Measurements from ENCODE around the gene TMEM233. TPM values are rescaled to one million over a fixed set of nuclear protein-coding genes. Genes with fewer than 3 reads are reported as not detected.

TMEM233 gene
- total and polyA plus RNA-seq, 2 experiments from 2014 or later, result 0.24 to 0.71 TPM

- TF ChIP-seq REST (IDR thresholded peaks at IDR 0.05; ENCODE audit: unreplicated experiment) (no peak), POLR2AphosphoS5 (IDR thresholded peaks at IDR 0.05; ENCODE audit: low read depth) (peak; percentile 78), CREB1 (CRISPR knock-in tag; IDR thresholded peaks at IDR 0.05; ENCODE audit: low read depth) (peak; percentile 55), EZH2 (IDR thresholded peaks at IDR 0.05; ENCODE audit: low read depth, unreplicated experiment) (no peak), ZNF331 (CRISPR knock-in tag; IDR thresholded peaks at IDR 0.05; ENCODE audit: low read depth) (no peak)
These were observed 74.2 kb downstream of the TMEM233 start, which contains the start of gene PRKAB1 (continued) for GRCh38 chr12:119667577-119668323.

DNA sequence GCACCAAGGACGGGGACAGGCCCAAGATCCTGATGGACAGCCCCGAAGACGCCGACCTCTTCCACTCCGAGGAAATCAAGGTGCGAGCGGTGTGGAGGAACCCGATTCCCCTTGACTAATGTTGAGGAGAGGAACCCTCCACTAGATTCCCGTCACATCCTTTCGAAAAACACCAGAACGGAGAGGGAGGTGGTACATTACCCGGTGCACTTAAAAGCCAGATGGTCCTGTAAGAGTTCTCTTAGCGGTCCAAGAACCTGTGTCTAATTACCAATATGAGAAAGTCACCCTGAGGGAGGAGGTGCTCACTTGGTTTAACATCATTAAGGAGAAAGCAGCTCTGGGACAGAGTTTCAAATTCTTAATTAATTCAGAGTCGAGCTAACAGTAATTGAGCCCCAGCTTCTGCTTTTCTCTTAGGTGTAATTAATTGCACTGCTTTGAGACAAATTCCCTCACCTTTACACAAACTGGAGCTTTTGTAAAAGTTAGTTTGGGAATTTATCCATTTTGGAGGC lies 74.8 kb downstream of the TMEM233 start:
- H3K36me3 Mint-ChIP-seq (ENCODE audit: low read depth), result peaks cover 41% of the 10 kb centered on the region
- DNase-seq (ENCODE audit: low spot score), result no peak
- peaks cover 3% of the 10 kb centered on the region for H3K27me3 Mint-ChIP-seq (ENCODE audit: insufficient read depth, low read depth, poor library complexity)
- Histone ChIP-seq H4K20me1 (replicated peaks; ENCODE audit: insufficient read depth) (peaks cover 20% of the 10 kb centered on the region; the same call in 1 of the 2 replicates), H3F3A (replicated peaks; ENCODE audit: low read depth) (peaks cover 5% of the 10 kb centered on the region), H3K9me2 (ENCODE audit: insufficient read depth) (no peaks in the 10 kb centered on the region), H3K27me3 (ENCODE audit: insufficient read depth) (no peaks in the 10 kb centered on the region), H3K4me1 (ENCODE audit: insufficient read depth) (no peaks in the 10 kb centered on the region; the same call in 1 of the 2 replicates), H3K4me3 (peak overlapping the region; percentile 96), H2AFZ (peak overlapping the region; percentile 98), H3K36me3 (ENCODE audit: insufficient read depth) (peaks cover 26% of the 10 kb centered on the region), H3K79me2 (replicated peaks; ENCODE audit: insufficient read depth) (peaks cover 37% of the 10 kb centered on the region), H3K27ac (ENCODE audit: low read depth) (peak overlapping the region; percentile 99), H3K4me2 (peak overlapping the region; percentile 99)
- no peak for ATAC-seq
- peaks cover 10% of the 10 kb centered on the region for H3K4me1 Mint-ChIP-seq
- H3K4me3 Mint-ChIP-seq, result peak overlapping the region; percentile 97
- no peaks in the 10 kb centered on the region for H3K9me3 Mint-ChIP-seq
- peak overlapping the region; percentile 93 for H3K27ac Mint-ChIP-seq
- TF ChIP-seq JUNB (IDR thresholded peaks at IDR 0.05; ENCODE audit: unreplicated experiment) (no peak), ZNF462 (CRISPR knock-in tag; IDR thresholded peaks at IDR 0.05) (no peak), ZNF114 (CRISPR knock-in tag; IDR thresholded peaks at IDR 0.05) (no peak), NANOG (IDR thresholded peaks at IDR 0.05; ENCODE audit: borderline replicate concordance) (no peak), EZH2 (IDR thresholded peaks at IDR 0.05; ENCODE audit: low read depth, unreplicated experiment) (no peak), ZNF331 (CRISPR knock-in tag; IDR thresholded peaks at IDR 0.05; ENCODE audit: low read depth) (no peak), STAT1 (IDR thresholded peaks at IDR 0.05; ENCODE audit: unreplicated experiment) (no peak)
- TF ChIP-seq, protein P1, sequence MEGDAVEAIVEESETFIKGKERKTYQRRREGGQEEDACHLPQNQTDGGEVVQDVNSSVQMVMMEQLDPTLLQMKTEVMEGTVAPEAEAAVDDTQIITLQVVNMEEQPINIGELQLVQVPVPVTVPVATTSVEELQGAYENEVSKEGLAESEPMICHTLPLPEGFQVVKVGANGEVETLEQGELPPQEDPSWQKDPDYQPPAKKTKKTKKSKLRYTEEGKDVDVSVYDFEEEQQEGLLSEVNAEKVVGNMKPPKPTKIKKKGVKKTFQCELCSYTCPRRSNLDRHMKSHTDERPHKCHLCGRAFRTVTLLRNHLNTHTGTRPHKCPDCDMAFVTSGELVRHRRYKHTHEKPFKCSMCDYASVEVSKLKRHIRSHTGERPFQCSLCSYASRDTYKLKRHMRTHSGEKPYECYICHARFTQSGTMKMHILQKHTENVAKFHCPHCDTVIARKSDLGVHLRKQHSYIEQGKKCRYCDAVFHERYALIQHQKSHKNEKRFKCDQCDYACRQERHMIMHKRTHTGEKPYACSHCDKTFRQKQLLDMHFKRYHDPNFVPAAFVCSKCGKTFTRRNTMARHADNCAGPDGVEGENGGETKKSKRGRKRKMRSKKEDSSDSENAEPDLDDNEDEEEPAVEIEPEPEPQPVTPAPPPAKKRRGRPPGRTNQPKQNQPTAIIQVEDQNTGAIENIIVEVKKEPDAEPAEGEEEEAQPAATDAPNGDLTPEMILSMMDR (conservative IDR thresholded peaks at IDR 0.05; ENCODE audit: low read depth in 2 of 2), result no peak

All from GM23338 (cell line).